Measurements from ENCODE around the gene NBPF9. TPM values are rescaled to one million over a fixed set of nuclear protein-coding genes. Genes with fewer than 3 reads are reported as not detected.
"Not testable (repeated sequence)": the region's sequence is repeated elsewhere in the genome, so short reads cannot be mapped to it uniquely, and the experiment has no call there.

NBPF9 gene, protein sequence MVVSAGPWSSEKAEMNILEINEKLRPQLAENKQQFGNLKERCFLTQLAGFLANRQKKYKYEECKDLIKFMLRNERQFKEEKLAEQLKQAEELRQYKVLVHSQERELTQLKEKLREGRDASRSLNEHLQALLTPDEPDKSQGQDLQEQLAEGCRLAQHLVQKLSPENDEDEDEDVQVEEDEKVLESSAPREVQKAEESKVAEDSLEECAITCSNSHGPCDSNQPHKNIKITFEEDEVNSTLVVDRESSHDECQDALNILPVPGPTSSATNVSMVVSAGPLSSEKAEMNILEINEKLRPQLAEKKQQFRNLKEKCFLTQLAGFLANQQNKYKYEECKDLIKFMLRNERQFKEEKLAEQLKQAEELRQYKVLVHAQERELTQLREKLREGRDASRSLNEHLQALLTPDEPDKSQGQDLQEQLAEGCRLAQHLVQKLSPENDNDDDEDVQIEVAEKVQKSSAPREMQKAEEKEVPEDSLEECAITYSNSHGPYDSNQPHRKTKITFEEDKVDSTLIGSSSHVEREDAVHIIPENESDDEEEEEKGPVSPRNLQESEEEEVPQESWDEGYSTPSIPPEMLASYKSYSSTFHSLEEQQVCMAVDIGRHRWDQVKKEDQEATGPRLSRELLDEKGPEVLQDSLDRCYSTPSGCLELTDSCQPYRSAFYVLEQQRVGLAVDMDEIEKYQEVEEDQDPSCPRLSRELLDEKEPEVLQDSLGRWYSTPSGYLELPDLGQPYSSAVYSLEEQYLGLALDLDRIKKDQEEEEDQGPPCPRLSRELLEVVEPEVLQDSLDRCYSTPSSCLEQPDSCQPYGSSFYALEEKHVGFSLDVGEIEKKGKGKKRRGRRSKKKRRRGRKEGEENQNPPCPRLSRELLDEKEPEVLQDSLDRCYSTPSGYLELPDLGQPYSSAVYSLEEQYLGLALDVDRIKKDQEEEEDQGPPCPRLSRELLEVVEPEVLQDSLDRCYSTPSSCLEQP (N-terminal part only)
- total RNA-seq = 17.2 TPM

DNA sequence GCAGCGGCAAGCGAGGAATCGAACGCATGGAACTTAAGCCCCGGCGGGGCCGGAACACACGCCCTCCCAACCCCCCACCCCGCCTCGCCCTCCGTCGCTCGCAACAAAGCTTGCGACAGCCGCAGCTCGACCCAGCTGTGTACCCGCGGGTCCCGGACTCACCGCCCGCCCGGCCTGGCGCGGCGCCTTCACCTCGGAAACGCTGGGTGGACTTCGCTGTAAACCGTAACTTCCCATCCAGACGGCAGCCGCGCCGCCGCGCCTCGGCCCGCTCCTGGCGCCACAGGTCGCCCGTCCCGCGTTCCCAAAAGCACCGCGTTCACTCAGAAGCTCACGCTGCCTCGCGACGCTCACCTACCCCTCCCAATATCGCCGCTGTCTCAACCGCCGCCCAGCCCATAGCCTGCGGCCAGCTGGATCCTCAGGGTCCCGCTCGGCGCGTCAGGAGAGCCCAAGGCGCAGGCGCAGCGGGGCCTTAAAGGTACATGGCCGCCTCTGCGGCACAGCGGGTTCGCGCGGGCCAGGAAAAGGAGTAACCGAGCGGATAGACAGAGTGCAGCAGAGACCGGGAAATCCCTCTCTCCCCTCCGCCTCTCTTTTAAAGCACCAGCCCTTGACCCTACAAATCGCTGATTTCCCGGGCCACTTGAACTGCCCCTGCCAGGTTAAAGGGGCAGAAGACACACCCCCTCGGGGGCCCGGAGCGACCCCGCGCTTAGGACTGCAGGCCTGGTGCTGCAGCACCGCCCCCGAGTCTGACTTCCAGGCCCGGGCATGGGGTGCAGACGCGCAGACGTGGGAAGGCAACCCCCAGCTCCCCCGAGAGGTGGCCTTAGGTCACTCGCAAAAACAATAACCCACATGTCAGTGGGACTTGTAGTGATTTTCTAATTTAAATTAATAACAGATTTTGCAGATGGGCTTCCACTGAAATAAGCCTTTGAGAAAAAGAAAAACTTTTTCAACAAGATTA is at the start of gene NBPF9:
TSS of gene NBPF9 (minus strand) at position 443 of the 973 bp plus-strand sequence. CDS start 21,412 bp downstream, outside the sequence.
- H3K36me3 ChIP-seq; H3K9me3 ChIP-seq; intact Hi-C loops (cut with DNase I); H3K27me3 ChIP-seq; H3K4me1 ChIP-seq; DNase-seq (ENCODE audit: extremely low spot score in 2 of 2): not testable (repeated sequence)
- TF ChIP-seq POLR2AphosphoS5 (IDR thresholded peaks at IDR 0.05; ENCODE audit: insufficient read depth in 1 of 2, low read depth in 1 of 2) = peak; percentile 15 to 46
- H3K27ac ChIP-seq = peak within 1 kb of the TSS; percentile 73
- peak within 1 kb of the TSS in 1 of 2 donors; percentile 47 for H3K4me3 ChIP-seq

DNA sequence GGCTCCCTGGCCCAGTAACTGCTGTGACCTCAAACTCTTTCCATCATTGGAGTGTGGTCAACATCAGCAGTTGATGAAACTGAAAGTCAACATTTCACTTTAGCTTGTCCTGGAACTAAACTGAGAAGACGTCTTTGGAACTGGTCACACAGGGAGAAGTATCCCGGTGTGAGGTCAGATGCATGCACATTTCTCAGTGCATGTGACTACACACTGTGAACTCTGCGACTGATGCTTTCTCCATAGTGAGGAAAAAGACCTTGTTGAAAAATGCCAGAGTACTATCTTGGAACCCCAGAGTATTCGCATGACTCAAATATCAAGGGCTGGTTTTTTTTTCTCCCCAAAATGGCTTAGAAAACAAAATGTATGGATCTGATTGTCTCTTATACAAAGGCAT is 46.6 kb upstream of the NBPF9 start:
- intact Hi-C loops (cut with DNase I); H3K36me3 ChIP-seq; H3K9me3 ChIP-seq; H3K27ac ChIP-seq; DNase-seq (ENCODE audit: extremely low spot score in 2 of 2); H3K4me3 ChIP-seq; H3K27me3 ChIP-seq; H3K4me1 ChIP-seq: not testable (repeated sequence)

- intact Hi-C loops (cut with DNase I); H3K9me3 ChIP-seq; H3K4me3 ChIP-seq; H3K36me3 ChIP-seq; H3K4me1 ChIP-seq; DNase-seq (ENCODE audit: extremely low spot score in 2 of 2); H3K27me3 ChIP-seq; H3K27ac ChIP-seq: not testable (repeated sequence)
Measured at GRCh38 chr1:149137585-149137984, 34.2 kb upstream of the NBPF9 start.

GRCh38 chr1:149130938-149131337 is 27.6 kb upstream of the NBPF9 start:
- H3K9me3 ChIP-seq; H3K27ac ChIP-seq; H3K4me1 ChIP-seq; H3K36me3 ChIP-seq; intact Hi-C loops (cut with DNase I); DNase-seq (ENCODE audit: extremely low spot score in 2 of 2); H3K4me3 ChIP-seq; H3K27me3 ChIP-seq: not testable (repeated sequence)

- DNase-seq (ENCODE audit: extremely low spot score in 2 of 2); H3K36me3 ChIP-seq; intact Hi-C loops (cut with DNase I); H3K27me3 ChIP-seq; H3K9me3 ChIP-seq; H3K4me1 ChIP-seq; H3K27ac ChIP-seq: not testable (repeated sequence)
- H3K4me3 ChIP-seq = peak overlapping the region in 1 of 2 donors; percentile 26
Measured at GRCh38 chr1:149129245-149129644, 25.9 kb upstream of the NBPF9 start.

- H3K27ac ChIP-seq; H3K36me3 ChIP-seq; H3K9me3 ChIP-seq; intact Hi-C loops (cut with DNase I); H3K4me3 ChIP-seq; H3K27me3 ChIP-seq; DNase-seq (ENCODE audit: extremely low spot score in 2 of 2); H3K4me1 ChIP-seq: not testable (repeated sequence)
Measured at GRCh38 chr1:149126555-149127145, 23.3 kb upstream of the NBPF9 start.

DNA sequence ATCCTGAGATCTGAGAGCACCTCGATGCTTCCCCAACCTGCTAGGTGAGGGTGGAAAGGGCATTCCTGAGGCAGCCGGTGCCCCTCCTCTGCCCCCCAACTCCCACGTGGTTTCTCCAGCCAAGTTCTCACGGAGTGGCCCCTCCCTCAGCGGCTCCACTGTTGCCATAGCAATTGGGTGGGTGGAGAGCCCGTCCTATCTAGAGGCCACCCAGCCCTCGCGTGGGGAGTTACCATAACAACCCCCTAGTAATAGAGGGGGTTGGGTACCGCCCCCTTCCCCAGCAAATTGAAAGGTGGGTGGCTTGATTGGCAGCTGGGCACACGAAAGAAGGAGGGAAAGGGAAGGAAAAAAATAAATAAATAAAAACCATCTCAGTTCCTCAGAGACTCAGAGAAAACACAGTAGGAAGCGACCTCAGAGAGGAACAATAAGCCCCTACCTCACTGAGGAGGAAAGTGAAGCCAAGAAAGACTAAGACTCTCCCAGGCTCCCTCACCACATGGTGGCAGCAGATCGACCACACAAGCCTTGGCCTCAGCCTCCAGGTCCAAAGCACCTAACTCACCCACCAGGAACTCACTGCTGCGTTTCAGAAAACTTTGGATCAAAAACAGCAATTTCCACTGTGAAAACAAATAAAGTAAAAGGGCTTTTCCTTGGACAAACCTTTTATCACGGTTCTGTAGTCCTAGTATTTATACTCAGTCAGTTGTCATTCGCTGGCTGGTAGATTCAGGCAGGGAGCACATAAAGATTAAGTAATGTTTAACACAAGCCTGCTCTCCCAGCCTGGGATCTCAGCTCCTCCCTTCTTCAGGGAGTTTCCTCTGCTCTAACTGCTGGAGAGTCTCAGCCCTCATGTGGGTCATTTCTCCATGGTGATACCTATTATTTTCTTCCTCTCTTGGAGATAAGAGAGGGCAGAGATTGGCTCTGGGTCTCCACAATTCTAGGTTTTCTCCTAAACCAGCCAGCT is 20.9 kb upstream of the NBPF9 start:
- H3K36me3 ChIP-seq; H3K27ac ChIP-seq; H3K9me3 ChIP-seq; H3K4me1 ChIP-seq; DNase-seq (ENCODE audit: extremely low spot score in 2 of 2); H3K27me3 ChIP-seq; intact Hi-C loops (cut with DNase I); H3K4me3 ChIP-seq: not testable (repeated sequence)

- H3K4me3 ChIP-seq; H3K9me3 ChIP-seq; H3K27ac ChIP-seq; H3K4me1 ChIP-seq; DNase-seq (ENCODE audit: extremely low spot score in 2 of 2); H3K27me3 ChIP-seq; H3K36me3 ChIP-seq; intact Hi-C loops (cut with DNase I): not testable (repeated sequence)
Measured at GRCh38 chr1:149112828-149113227, 9.5 kb upstream of the NBPF9 start.

DNA sequence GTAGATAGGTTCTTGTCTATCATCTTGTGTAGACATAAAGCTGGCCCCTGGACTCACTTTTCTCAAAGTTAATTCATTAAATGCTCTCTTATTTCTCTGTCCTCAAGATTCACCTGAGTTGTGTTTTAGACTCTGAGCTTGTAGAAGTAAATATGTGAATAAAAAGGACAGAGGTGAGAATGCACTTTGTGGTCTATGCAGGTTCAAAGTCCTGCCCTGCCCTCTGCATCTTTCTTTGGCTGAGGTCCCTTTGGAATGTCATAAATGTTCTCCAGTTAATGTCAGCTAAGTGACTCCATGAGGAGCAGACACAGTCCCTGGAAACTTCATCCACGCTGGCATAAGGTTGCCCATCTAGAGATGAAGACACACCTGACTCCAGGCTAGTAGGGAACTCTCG is 7.0 kb upstream of the NBPF9 start:
- intact Hi-C loops (cut with DNase I); DNase-seq (ENCODE audit: extremely low spot score in 2 of 2): not testable (repeated sequence)

DNA sequence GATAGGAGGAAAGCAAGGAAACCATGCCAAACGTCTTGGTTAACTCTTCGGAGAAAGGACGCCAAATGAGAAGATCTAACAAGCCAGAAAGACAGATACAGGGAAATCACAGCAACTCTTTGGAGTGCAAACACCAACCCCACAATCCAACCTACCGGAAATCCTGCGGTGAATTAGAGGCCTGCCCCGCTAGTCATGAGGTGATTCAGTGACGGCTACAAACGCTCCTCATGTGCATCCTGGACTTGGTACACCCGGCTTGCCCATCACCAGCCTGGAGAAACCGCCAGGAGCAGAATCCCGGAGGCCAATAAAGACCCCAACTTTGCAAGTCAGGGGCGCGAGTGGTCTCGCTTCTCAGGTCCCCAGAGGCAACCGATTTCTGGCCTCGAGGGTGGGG is 777 bp downstream of the NBPF9 start:
- H3K9me3 ChIP-seq; DNase-seq (ENCODE audit: extremely low spot score in 2 of 2); H3K27me3 ChIP-seq; H3K4me1 ChIP-seq; H3K27ac ChIP-seq; intact Hi-C loops (cut with DNase I); H3K36me3 ChIP-seq: not testable (repeated sequence)
- H3K4me3 ChIP-seq = peak overlapping the region in 1 of 2 donors; percentile 47

More for the DNA sequence above, 7.0 kb upstream of the NBPF9 start:
- H3K4me3 ChIP-seq, H3K4me1 ChIP-seq, H3K9me3 ChIP-seq, H3K36me3 ChIP-seq, H3K27ac ChIP-seq, H3K27me3 ChIP-seq: not testable (repeated sequence)

- H3K36me3 ChIP-seq; H3K27ac ChIP-seq; H3K9me3 ChIP-seq; intact Hi-C loops (cut with DNase I); H3K27me3 ChIP-seq; DNase-seq (ENCODE audit: extremely low spot score in 2 of 2); H3K4me3 ChIP-seq; H3K4me1 ChIP-seq: not testable (repeated sequence)
Measured at GRCh38 chr1:149098276-149098675, 5.1 kb downstream of the NBPF9 start.
